K562 (cell line): ENCODE data around the gene PAN3. TPM values are rescaled to one million over a fixed set of nuclear protein-coding genes. Genes with fewer than 3 reads are reported as not detected.

Source experiments
- ATAC-seq: fragments of 200-7000 bp; cut with Tn5 transposase; 3 replicates; pipeline ENCODE4 v1.9.1; 2020; ENCODE audit warnings: moderate library complexity
- BruUV-seq: library from RNA; stranded (reverse); fragments of 400-500 nt; replicated peaks from 2 replicates; lab custom pipeline; 2021; lab: Mats Ljungman, UMichigan
- CTCF ChIA-PET: fragments of 300-600 bp; formaldehyde crosslinking; extraction: SDS; loops from one replicate; lab custom pipeline; 2021; ENCODE audit warnings: low intra/inter-chr PET ratio; lab: Yijun Ruan, JAX
- POLR2A ChIA-PET: fragments of 300-600, 350-650 bp; sonication (Branson Sonifier 250); formaldehyde crosslinking; extraction: SDS; loops from one replicate; lab custom pipeline; 2021; ENCODE audit warnings: antibody characterized with exemption, inconsistent platforms; lab: Yijun Ruan, JAX
- DNase-seq, 4 experiments: peaks; one replicate each; pipeline versions ENCODE4 v3.0.0 to v3.0.0-alpha.2; 2011 to 2018; ENCODE audit warnings: low spot score in 3 of 4, mixed read lengths in 3 of 4; ENCODE audit errors: extremely low read depth in 1 of 4
- FAIRE-seq: peaks from 2 replicates; lab custom pipeline; 2011; peaks lifted over from hg19 to GRCh38; lab: Jason Lieb, UNC
- H2AFZ ChIP-seq: 2 replicates; pipeline ENCODE4 v1.6.0; 2011; ENCODE audit warnings: low read depth, low read length, control low read depth, inconsistent platforms
- H3K27ac ChIP-seq: fragments of 200-600 bp; 3 replicates; pipeline ENCODE4 v1.8.0; 2011; ENCODE audit warnings: low read depth, mild to moderate bottlenecking, control low read depth, inconsistent platforms, low read length, moderate library complexity, mixed read lengths; ENCODE audit errors: extremely low read depth
- H3K27me3 ChIP-seq, 2 experiments: fragments of 300-600 bp in 1 of 2; 2 replicates in 1 of 2; 3 replicates in 1 of 2; pipeline versions ENCODE4 v1.6.0 to v1.8.0; 2011; ENCODE audit warnings: inconsistent platforms in 2 of 2, low read length in 2 of 2, mild to moderate bottlenecking in 1 of 2, mixed read lengths in 1 of 2, moderate library complexity in 1 of 2; ENCODE audit not compliant: control insufficient read depth in 2 of 2, insufficient read depth in 2 of 2
- H3K36me3 ChIP-seq: fragments of 300-600 bp; 3 replicates; pipeline ENCODE4 v1.8.0; 2011; ENCODE audit warnings: mild to moderate bottlenecking, low read length, inconsistent platforms; ENCODE audit not compliant: control insufficient read depth, insufficient read depth
- H3K4me1 ChIP-seq, 2 experiments: fragments of 200-600 bp in 1 of 2; replicated peaks in 1 of 2; 2 replicates in 1 of 2; 3 replicates in 1 of 2; pipeline versions ENCODE4 v1.5.1 to v1.8.0; 2011; ENCODE audit warnings: inconsistent platforms in 2 of 2, low read length in 2 of 2, mild to moderate bottlenecking in 1 of 2, mixed read lengths in 1 of 2, moderate library complexity in 1 of 2; ENCODE audit not compliant: control insufficient read depth in 2 of 2, insufficient read depth in 2 of 2
- H3K4me2 ChIP-seq: 2 replicates; pipeline ENCODE4 v1.6.1; 2011; ENCODE audit warnings: low read length, control low read depth, inconsistent platforms, mixed read lengths; ENCODE audit not compliant: insufficient read depth
- H3K4me3 ChIP-seq: fragments of 200-600 bp; sonication (generic), shearing (Covaris generic); 2 replicates; pipeline ENCODE4 v1.5.1; 2016; ENCODE audit warnings: control low read depth, inconsistent platforms
- H3K79me2 ChIP-seq: fragments of 200-600 bp; 3 replicates; pipeline ENCODE4 v1.8.0; 2011; ENCODE audit warnings: low read length, inconsistent platforms; ENCODE audit not compliant: control insufficient read depth, insufficient read depth
- H3K9ac ChIP-seq, 2 experiments: 2 replicates each; pipeline versions ENCODE4 v1.6.0 to v1.6.1; 2011; ENCODE audit warnings: low read depth in 2 of 2, low read length in 2 of 2, control low read depth in 1 of 2, inconsistent platforms in 1 of 2, mild to moderate bottlenecking in 1 of 2, mixed read lengths in 1 of 2; ENCODE audit not compliant: insufficient read depth in 1 of 2
- H3K9me1 ChIP-seq: one replicate; pipeline ENCODE4 v1.6.0; 2011; ENCODE audit warnings: inconsistent platforms, mild to moderate bottlenecking, low read length, moderate library complexity; ENCODE audit not compliant: control insufficient read depth, insufficient read depth
- H3K9me3 ChIP-seq: replicated peaks from 2 replicates; pipeline ENCODE4 v1.5.1; 2011; ENCODE audit warnings: low read depth, low read length, inconsistent platforms; ENCODE audit not compliant: control insufficient read depth, insufficient read depth
- H4K20me1 ChIP-seq: replicated peaks from 2 replicates; pipeline ENCODE4 v1.6.1; 2011; ENCODE audit warnings: low read length, inconsistent platforms, mixed read lengths; ENCODE audit not compliant: control insufficient read depth, insufficient read depth
- BRF1 ChIP-seq: IDR thresholded peaks from 3 replicates; pipeline ENCODE4 v1.6.1; 2011; ENCODE audit warnings: borderline replicate concordance, mild to moderate bottlenecking; ENCODE audit not compliant: insufficient read length; ENCODE audit errors: extremely low read depth
- FOXA3 ChIP-seq, 2 experiments: fragments of 450-650 bp in 1 of 2; sonication (generic) in 1 of 2; formaldehyde crosslinking; IDR thresholded peaks in 1 of 2; conservative IDR thresholded peaks in 1 of 2; 2 replicates each; pipeline versions ENCODE4 v1.4.0 to v1.8.0; 2020 to 2022; ENCODE audit warnings: mild to moderate bottlenecking in 2 of 2, missing genetic modification reagents in 1 of 2
- HNRNPK ChIP-seq: fragments of 200-400 bp; formaldehyde crosslinking; IDR thresholded peaks from one replicate; pipeline ENCODE4 v1.6.1; 2018; ENCODE audit warnings: mild to moderate bottlenecking, low read depth, low read length; ENCODE audit not compliant: poor library complexity, severe bottlenecking
- JUNB ChIP-seq: fragments of 450-650 bp; formaldehyde crosslinking; conservative IDR thresholded peaks from 2 replicates; pipeline ENCODE4 v1.4.0; 2020; ENCODE audit warnings: mild to moderate bottlenecking
- MTA3 ChIP-seq: fragments of 450-650 bp; formaldehyde crosslinking; IDR thresholded peaks from 2 replicates; pipeline ENCODE4 v1.6.1; 2017; ENCODE audit warnings: mild to moderate bottlenecking, borderline replicate concordance
- NR2C1 ChIP-seq, 2 experiments: fragments of 450-650 bp; IDR thresholded peaks; 2 replicates each; pipeline ENCODE4 v1.6.1; 2017; ENCODE audit warnings: mild to moderate bottlenecking in 2 of 2, antibody characterized with exemption in 1 of 2, inconsistent platforms in 1 of 2, missing compliant biosample characterization in 1 of 2, missing genetic modification characterization in 1 of 2
- NR2C2 ChIP-seq, 2 experiments: fragments of 200-800 bp in 1 of 2; sonication (Bioruptor generic) in 1 of 2; sonication (generic) in 1 of 2; formaldehyde crosslinking in 1 of 2; IDR thresholded peaks; 2 replicates each; pipeline versions ENCODE4 v1.6.1 to v1.8.0; 2016 to 2022; ENCODE audit warnings: mild to moderate bottlenecking in 1 of 2, missing compliant biosample characterization in 1 of 2, missing genetic modification characterization in 1 of 2, missing genetic modification reagents in 1 of 2
- SAFB ChIP-seq: fragments of 200-400 bp; formaldehyde crosslinking; IDR thresholded peaks from 2 replicates; pipeline ENCODE4 v1.6.1; 2017; ENCODE audit warnings: low read depth, low read length, borderline replicate concordance
- SIX5 ChIP-seq, 2 experiments: IDR thresholded peaks; 2 replicates each; pipeline ENCODE4 v1.6.1; 2011; ENCODE audit warnings: low read length in 2 of 2, borderline replicate concordance in 1 of 2, low read depth in 1 of 2, mild to moderate bottlenecking in 1 of 2, moderate library complexity in 1 of 2; ENCODE audit not compliant: insufficient read depth in 1 of 2
- SMAD4 ChIP-seq: fragments of 250-450 bp; sonication (Bioruptor Pico); conservative IDR thresholded peaks from 2 replicates; pipeline ENCODE4 v1.8.0; 2021; ENCODE audit warnings: inconsistent platforms, mild to moderate bottlenecking, moderate library complexity
- XRCC3 ChIP-seq: fragments of 450-650 bp; IDR thresholded peaks from 2 replicates; pipeline ENCODE4 v1.6.1; 2017; ENCODE audit warnings: mild to moderate bottlenecking, moderate library complexity
- XRCC5 ChIP-seq: fragments of 200-400 bp; formaldehyde crosslinking; IDR thresholded peaks from 2 replicates; pipeline ENCODE4 v1.6.1; 2017; ENCODE audit warnings: low read depth, mild to moderate bottlenecking, low read length
- ZNF121 ChIP-seq: sonication (generic); formaldehyde crosslinking; conservative IDR thresholded peaks from 2 replicates; pipeline ENCODE4 v1.8.0; 2022; ENCODE audit warnings: missing genetic modification reagents
- ZZZ3 ChIP-seq: fragments of 450-650 bp; IDR thresholded peaks from 2 replicates; pipeline ENCODE4 v1.6.1; 2016; ENCODE audit warnings: antibody characterized with exemption, mild to moderate bottlenecking, moderate library complexity
- WGBS: fragments of 100-300 bp; shearing (Covaris generic); methylation state at CpG from one replicate; pipeline ENCODE4 v1.1.6; 2016; ENCODE audit warnings: low coverage, mixed read lengths; ENCODE audit not compliant: insufficient coverage; ENCODE audit errors: missing lambda C conversion rate; 5-methylcytosine and 5-hydroxymethylcytosine counted together
- in situ Hi-C: fragments of 300-500 bp; cut with MboI; formaldehyde crosslinking; loops from 4 replicates; pipeline ENCODE4 v1.15.0; 2018; ENCODE audit warnings: inconsistent platforms, mixed read lengths
- intact Hi-C: fragments of 100-400 bp; cut with micrococcal nuclease; formaldehyde crosslinking; loops from 2 replicates; pipeline ENCODE4 v1.14.2; 2022
- polyA plus RNA-seq, 8 experiments: library from polyadenylated mRNA; depleted of rRNA in 4 of 8; stranded (reverse) in 5 of 8; unstranded in 3 of 8; fragments of >200 nt; fragmentation: Nextera tagmentation in 2 of 8; fragmentation: Illumina TruSeq in 1 of 8; extraction: Ambion mirVana in 2 of 8; extraction: Trizol in 1 of 8; gene quantifications; 2 replicates each; pipeline versions ENCODE4 v1.2.1 to v1.2.3, GENCODE V29; 2011 to 2014; ENCODE audit warnings: inconsistent platforms in 1 of 8, missing spikeins in 1 of 8
- total RNA-seq, 7 experiments: library from RNA; depleted of rRNA in 6 of 7; stranded (reverse); fragments of >200 nt in 6 of 7; fragmentation: Illumina TruSeq in 2 of 7; extraction: Trizol in 2 of 7; gene quantifications; 2 replicates each; pipeline versions ENCODE4 v1.2.1 to v1.2.3, GENCODE V29; 2011 to 2021; ENCODE audit warnings: low replicate concordance in 1 of 7
- TF ChIP-seq, protein P1 (sequence below): fragments of 250-450 bp; sonication (Bioruptor Pico); IDR thresholded peaks from 2 replicates; pipeline ENCODE4 v1.5.0; 2020; ENCODE audit warnings: mild to moderate bottlenecking, borderline replicate concordance

The PAN3 gene
- total and polyA plus RNA-seq, 9 of the 15 experiments (the other 6 are each of a cell fraction or from before 2014, with no cell fraction given), result 7.2 to 19.9 (median 11.6) TPM

DNA sequence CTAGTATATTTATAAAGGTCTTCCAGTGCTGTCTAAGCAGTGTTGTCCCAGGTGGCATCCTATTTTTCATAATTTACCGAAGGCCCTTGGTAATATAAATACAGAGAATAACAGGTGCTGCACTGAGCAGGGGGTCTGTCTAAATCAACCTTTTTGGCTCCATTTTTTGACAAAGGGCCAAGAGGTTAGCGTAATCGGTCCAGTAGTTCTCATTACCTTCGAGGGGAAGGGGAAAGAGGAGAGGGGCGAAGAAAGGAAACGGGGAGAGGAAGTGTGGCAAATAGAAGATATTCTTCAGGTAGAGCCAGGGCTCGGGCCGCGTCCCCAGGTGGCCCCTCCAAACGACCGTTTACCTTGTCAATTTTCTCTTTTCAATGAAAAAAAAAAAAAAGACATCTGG, 749 bp upstream of the PAN3 start:
- Histone ChIP-seq H3K9me3 (no peaks in the 10 kb centered on the region), H3K27me3 (no peaks in the 10 kb centered on the region), H3K4me2 (peak overlapping the region; percentile 96), H3K36me3 (no peaks in the 10 kb centered on the region), H3K27ac (peak overlapping the region; percentile 95), H3K4me3 (peak overlapping the region; percentile 96), H2AFZ (peak overlapping the region; percentile 83), H3K79me2 (peaks cover 60% of the 10 kb centered on the region), H3K4me1 (peaks cover 6 to 17% of the 10 kb centered on the region in 2 experiments; a peak in 4 of 5 replicates), H3K9ac (peak overlapping the region; percentile 95 to 97), H3K9me1 (no peaks in the 10 kb centered on the region), H4K20me1 (0 out of 2 replicates have a peak, but pooled peaks cover 3% of the 10 kb centered on the region)
- intact Hi-C loops (loop anchor here (10.0 kb wide), 1 partner anchor 157 kb away; no protein-coding TSS in a partner anchor), in situ Hi-C loops (no loop called here)
- CTCF ChIA-PET, result no interaction called here
- POLR2A ChIA-PET, result interaction anchor here (0.5 to 1.4 kb wide), 2 partner anchors 30 to 185 kb away, joined by 3 to 4 read pairs; no protein-coding TSS in a partner anchor
- TSS peak; percentile 66 for BruUV-seq
- WGBS, result 0% methylated on average over 7 of the region's 11 CpGs
- FAIRE-seq (no peak), DNase-seq (no peak), ATAC-seq (no peak)
- TF ChIP-seq ZNF121 (no peak), SIX5 (IDR thresholded peaks at IDR 0.05; ENCODE audit: borderline replicate concordance in 1 of 2, insufficient read depth in 1 of 2, low read depth in 1 of 2, low read length in 2 of 2) (no peak), JUNB (no peak), MTA3 (no peak), XRCC5 (no peak), XRCC3 (no peak), SAFB (no peak), SMAD4 (CRISPR knock-in tag) (no peak), NR2C2 (CRISPR knock-in tag; IDR thresholded peaks at IDR 0.05) (no peak), NR2C2 (tag; IDR thresholded peaks at IDR 0.05) (no peak), FOXA3 (CRISPR knock-in tag; conservative IDR thresholded peaks at IDR 0.05 in 1 of 2, IDR thresholded peaks at IDR 0.05 in 1 of 2) (no peak), BRF1 (no peak), NR2C1 (IDR thresholded peaks at IDR 0.05) (no peak), NR2C1 (tag; IDR thresholded peaks at IDR 0.05) (no peak), HNRNPK (no peak), ZZZ3 (no peak)
- TF ChIP-seq, protein P1, sequence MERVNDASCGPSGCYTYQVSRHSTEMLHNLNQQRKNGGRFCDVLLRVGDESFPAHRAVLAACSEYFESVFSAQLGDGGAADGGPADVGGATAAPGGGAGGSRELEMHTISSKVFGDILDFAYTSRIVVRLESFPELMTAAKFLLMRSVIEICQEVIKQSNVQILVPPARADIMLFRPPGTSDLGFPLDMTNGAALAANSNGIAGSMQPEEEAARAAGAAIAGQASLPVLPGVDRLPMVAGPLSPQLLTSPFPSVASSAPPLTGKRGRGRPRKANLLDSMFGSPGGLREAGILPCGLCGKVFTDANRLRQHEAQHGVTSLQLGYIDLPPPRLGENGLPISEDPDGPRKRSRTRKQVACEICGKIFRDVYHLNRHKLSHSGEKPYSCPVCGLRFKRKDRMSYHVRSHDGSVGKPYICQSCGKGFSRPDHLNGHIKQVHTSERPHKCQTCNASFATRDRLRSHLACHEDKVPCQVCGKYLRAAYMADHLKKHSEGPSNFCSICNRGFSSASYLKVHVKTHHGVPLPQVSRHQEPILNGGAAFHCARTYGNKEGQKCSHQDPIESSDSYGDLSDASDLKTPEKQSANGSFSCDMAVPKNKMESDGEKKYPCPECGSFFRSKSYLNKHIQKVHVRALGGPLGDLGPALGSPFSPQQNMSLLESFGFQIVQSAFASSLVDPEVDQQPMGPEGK (CRISPR knock-in tag), result no peak
